T-helper 9 cell (primary cell): ENCODE results near the gene GDPD5.

Source experiments
- DNase-seq: peaks from one replicate; pipeline ENCODE4 v3.0.0-alpha.2; 2020

Gene GDPD5

GRCh38 chr11:75487365-75487764, 38.4 kb downstream of the GDPD5 start:
- DNase-seq = no peak

GRCh38 chr11:75485742-75486141, 40.0 kb downstream of the GDPD5 start:
- DNase-seq = no peak

- DNase-seq = no peak
These were observed 42.7 kb downstream of the GDPD5 start for GRCh38 chr11:75482931-75483469.

GRCh38 chr11:75481922-75482606, 43.7 kb downstream of the GDPD5 start:
- DNase-seq = no peak

- DNase-seq = no peak
These were observed 44.4 kb downstream of the GDPD5 start for GRCh38 chr11:75481223-75481921.

- no peak for DNase-seq
These were observed 45.3 kb downstream of the GDPD5 start for GRCh38 chr11:75480185-75481175.

- no peak for DNase-seq
These were observed 46.1 kb downstream of the GDPD5 start for GRCh38 chr11:75479597-75480145.

GRCh38 chr11:75478783-75479596, 46.8 kb downstream of the GDPD5 start:
- no peak for DNase-seq

- no peak for DNase-seq
These were observed 48.2 kb downstream of the GDPD5 start for GRCh38 chr11:75477614-75477935.

GRCh38 chr11:75476739-75477613, 48.8 kb downstream of the GDPD5 start:
- DNase-seq = no peak

- no peak for DNase-seq
These were observed 49.7 kb downstream of the GDPD5 start for GRCh38 chr11:75475767-75476650.

- DNase-seq = peak; percentile 41
These were observed 50.6 kb downstream of the GDPD5 start for GRCh38 chr11:75474878-75475766.

GRCh38 chr11:75474240-75474639, 51.5 kb downstream of the GDPD5 start:
- DNase-seq = no peak

- DNase-seq = no peak
These were observed 52.1 kb downstream of the GDPD5 start for GRCh38 chr11:75473684-75474083.

GRCh38 chr11:75472081-75472732, 53.5 kb downstream of the GDPD5 start:
- no peak for DNase-seq

- DNase-seq = no peak
These were observed 54.4 kb downstream of the GDPD5 start for GRCh38 chr11:75471176-75471973.

GRCh38 chr11:75470476-75471080, 55.2 kb downstream of the GDPD5 start:
- no peak for DNase-seq
